Stimulated activated CD8-positive, alpha-beta memory T cell treated with anti-CD3 and anti-CD28 coated beads, Interleukin-12 subunit alpha, Interleukin-12 subunit beta, amount 100 ng/mL, for 1 hour (primary cell): Measurements from ENCODE around the gene CEMP1.

ENCODE experiments used
- DNase-seq: peaks from one replicate; pipeline ENCODE4 v3.0.0-alpha.2; 2020; ENCODE audit warnings: low read depth

CEMP1 gene

DNA sequence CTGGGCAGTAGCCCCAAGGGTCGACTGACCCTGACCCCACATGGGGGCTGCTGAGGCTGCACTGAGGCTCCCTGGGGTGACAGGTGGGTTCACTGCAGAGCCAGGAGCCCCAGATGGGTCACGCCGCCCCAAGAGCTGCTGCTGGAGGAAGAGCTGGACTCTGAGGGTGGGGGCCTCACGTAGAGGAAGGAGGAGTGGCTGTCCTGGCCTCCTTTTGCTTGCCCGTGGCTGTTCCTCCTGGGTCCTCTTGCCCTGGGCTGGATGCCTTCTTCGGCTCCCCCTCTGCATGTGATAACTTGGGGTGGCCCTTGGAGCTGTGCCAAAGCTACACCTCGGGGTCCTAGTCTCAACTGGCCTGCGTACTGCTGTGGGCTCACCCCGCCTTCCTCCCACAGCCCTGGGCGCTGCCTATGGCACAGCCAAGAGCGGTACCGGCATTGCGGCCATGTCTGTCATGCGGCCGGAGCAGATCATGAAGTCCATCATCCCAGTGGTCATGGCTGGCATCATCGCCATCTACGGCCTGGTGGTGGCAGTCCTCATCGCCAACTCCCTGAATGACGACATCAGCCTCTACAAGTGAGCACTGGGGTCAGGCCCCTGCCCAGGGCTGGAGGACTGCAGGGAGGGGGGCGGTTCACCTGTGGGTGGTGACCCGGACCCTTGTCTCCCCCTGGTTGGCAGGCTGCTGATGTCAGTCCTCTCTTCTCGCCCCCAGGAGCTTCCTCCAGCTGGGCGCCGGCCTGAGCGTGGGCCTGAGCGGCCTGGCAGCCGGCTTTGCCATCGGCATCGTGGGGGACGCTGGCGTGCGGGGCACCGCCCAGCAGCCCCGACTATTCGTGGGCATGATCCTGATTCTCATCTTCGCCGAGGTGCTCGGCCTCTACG, 12.1 kb downstream of the CEMP1 start:
- no peak for DNase-seq

DNA sequence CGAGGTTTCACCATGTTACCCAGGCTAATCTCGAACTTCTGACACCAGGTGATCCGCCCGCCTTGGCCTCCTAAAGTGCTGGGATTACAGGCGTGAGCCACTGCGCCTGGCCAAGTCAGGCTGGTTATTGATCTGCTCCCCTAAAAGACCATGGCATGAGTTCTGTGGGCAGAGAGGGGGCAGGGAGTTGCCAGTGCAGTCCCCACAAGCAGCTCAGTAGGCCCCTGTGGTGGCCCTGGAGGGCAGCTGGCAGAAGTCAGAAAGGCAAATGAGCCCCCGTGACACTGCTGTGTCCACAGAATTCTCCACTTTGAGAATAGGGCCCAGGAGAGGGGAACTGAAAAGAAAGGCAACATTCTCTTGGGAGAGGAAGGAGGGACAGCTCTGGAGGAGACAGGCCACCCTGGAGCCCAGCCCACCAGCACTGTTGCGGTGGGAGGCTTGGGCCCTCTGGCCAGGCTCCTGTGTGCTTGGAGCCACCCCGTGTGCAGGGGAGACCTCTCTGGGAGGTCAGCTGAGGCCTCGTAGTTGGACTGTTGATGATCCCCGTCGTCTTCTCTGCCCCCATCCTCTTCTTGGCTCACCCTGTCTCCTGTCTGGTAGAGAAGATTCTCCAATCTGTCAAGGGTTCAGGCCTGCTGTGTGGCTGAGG, 13.1 kb downstream of the CEMP1 start:
- no peak for DNase-seq

DNA sequence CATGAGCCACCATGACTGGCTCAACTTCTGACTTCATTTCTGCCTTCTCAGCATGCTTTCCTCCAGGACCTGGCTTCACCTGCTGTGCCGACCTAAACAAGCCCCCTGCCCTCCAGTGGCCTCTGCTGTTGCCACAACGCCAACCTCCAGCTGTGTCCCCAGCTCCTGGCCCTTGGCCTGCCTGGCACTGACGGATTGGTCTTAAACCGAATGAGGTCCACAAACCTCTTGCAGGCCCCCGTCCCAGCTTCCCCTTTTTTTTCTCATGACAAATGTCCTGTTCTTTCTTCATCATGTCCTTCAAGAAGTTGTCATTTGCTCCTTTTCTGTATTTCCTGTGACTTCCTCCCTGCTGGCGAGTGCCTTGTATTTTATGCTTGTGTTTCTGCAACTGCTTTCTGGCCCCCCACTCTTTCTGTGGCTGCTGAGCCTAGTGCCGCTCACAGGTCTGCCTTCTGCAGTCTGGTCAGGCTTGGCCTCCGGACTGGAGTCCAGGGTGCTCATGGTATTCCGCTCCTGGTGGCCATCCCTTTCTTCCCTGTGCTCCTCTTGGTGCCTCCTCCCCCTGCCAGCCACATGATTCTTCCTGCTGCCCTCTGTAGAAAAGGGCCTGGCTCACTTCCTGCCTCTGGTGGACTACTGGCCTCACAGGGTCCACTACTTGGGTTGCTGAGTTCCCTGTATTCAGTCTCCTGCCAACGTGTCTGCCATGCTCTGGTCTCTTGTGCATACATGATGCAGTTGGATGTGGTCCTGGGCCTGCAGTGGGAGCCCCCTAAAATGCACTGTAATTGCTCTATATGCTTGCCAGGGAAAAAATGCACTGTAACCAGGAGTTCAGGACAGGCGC, 14.6 kb downstream of the CEMP1 start:
- no peak for DNase-seq

DNA sequence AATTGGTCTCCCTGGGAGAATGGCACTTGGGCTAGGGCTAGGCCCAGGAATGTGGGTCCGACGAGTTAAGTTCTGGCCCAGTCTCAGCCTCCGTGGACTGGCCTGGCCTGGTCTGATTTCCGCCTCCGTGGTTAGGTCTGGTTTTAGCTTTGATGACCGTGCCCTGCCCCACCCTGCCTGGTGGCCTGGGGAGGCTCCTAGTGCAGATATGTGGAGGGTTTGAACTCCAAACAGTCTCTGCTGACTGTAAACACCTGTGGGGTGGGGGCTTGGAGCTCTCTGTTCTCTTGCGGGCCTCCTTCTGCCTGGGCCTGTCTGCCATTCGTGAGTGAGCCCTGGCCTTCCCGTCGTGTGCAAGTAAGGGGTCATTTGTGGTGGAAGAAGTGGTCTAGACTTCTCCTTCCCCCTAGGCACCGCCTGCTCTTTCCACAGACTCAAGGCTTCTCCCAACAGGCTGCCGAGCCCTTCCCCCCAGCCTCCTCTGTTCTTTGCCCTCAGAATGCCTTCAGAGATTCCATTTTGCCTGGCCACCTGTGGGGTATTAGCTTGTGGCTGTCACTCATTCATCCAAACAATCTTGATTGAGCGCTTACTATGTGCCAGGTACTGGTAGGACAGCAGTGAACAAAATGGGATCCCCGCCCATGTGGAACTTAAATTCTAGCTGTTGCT, 15.9 kb downstream of the CEMP1 start:
- DNase-seq = no peak

DNA sequence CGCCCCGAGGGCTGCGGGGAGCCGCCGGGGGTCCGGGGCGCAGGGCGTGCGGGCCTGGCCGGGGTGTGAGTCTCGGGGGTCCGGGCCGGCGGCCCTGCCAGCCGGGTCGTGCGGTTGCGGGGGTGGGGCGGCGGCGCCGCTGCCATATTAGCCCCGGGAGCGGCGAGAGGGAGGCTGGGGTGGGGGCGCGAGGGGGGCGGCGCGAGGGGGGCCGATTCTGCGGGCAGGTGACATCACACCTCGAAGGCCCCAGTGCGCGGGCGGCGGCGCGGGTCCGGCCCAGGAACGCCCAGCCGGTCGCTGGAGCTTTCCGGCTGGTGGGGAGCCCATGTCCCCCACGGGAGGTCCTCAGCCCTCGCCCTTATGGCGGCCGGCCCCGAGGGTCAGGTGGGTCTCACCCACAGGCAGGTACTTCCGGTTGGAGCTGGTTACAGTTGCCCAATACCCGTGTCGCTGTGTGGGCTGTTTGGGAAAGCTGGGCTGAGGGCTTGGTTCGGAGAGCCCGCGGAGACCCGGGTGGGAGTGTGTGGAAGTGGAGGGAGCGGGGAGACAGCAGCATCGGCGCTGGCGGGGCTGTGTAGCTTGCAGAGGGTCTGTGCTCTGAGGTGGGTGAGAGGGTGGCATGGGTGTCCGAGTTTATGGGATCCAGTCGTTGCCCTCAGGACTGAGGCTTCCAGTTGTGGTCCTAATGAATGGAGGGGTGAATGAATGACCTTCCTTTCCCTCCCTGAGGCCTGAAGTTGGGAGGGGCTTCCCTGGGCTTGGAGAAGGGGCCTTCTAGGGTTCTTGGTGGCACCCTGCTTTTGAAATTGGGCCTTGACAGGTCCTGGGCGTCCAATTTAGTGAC, 16.7 kb downstream of the CEMP1 start:
- DNase-seq = no peak

DNA sequence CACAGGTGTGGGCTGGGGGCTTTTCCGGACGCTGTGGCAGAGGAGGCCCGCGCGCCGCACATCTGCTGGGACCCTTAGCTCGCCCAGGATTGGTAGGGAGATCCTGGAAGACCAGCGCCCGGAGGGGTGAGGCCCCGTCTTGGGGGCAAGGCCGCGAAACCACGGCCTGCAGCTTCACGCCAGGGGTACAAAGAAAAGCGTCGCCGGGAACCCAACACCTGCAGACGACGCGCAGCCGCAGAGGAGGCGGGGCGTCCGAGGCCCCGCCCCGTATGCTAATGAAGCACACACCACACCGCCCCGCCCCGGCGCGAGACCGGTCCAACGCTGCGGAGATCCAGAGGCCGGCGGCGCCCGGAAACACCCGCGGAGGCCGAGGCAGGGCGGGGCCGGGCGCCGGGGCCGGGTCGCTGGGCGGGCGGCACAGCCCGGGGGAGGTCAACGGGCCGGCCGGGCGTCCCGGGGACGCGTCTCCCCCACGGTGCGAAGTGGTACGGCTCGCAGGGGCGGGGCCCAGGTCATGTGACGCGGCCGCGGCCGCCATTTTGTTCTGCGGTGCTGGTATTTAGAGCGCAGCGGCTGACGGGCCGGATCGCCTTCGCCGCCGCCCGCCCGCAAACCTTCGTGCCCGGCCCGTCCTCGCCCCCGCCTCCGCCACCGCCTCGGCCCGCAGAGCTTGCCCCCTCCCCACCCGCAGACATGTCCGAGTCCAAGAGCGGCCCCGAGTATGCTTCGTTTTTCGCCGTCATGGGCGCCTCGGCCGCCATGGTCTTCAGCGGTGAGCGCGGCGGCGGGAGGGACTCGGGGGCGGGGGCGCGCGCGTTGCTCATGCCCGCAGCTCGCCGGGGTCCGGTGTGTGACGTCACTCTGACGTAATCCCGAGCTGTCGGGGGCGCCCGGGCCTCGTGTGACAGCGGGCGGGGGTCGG, 17.5 kb downstream of the CEMP1 start, which contains the start of gene ATP6V0C:
Gene ATP6V0C (plus strand): TSS at position 548 of the 928 bp plus-strand sequence. CDS start 152 bp downstream, at position 700.
- peak; percentile 83 for DNase-seq

DNA sequence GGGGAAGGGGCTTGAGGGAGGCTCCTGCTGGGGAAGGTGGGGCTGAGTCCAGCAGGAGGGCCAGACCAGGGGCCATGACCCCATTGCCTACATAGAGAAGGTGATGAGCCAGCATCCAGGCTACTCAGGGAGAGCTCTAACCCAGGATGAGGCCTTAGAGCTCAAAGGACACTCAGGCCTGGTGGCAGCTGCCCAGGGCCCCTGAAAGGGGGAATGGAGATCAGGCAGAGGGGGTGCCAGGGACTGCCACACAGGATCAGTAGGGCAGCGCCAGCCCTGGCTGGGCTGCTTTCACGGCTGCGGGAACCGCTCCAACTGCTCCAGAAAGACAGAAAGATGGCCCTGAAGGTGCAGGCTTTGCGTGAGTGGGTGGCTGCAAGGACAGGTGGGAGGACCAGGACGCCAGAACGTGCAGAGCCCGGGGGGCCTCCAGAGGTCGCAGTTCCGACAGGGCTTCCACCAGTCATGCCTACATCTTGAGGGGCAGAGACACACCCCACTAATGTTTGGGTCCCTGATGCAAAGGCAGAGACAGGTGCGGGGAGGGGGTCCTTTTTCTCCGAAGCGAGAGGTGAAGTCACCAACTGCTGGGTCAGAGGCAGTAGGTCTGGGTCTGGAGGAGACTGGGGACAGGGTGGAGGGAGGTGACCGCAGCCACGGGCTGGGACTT, 18.3 kb downstream of the CEMP1 start:
- no peak for DNase-seq

DNA sequence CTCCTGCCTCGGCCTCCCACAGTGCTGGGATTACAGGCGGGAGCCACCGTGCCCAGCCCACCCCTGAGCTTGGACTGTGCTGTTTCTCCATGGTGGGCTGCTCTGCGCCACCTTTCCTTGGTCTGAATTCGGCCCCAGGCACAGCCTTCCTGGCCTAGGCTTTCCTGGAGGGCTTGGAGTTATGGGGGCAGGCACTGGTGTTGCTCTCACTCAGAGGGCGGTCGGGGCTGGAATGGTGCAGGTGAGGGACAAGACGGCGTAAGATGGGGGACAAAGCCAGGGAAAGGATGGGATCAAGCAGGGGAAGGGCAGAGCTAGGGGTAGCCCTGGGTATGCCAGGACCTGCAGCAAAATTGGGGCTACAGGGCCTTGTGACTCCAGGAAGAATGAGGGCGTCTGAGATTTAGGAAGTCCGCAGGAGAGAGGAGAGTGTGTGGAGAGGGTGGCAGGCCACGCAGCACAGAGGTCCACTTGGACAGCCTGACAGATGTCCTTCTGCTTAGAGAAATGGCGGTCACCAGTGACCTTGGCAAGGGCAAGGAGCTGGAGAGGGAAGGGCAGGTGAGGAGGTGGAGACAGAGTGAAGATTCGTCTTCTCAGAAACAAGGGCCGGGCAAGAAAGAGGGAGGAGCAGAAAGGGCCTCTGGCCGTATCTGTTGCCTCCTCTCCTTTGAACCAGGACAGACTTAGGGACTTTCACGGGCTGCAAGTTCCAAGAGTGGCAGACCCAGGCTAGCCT, 19.0 kb downstream of the CEMP1 start:
- DNase-seq = no peak

DNA sequence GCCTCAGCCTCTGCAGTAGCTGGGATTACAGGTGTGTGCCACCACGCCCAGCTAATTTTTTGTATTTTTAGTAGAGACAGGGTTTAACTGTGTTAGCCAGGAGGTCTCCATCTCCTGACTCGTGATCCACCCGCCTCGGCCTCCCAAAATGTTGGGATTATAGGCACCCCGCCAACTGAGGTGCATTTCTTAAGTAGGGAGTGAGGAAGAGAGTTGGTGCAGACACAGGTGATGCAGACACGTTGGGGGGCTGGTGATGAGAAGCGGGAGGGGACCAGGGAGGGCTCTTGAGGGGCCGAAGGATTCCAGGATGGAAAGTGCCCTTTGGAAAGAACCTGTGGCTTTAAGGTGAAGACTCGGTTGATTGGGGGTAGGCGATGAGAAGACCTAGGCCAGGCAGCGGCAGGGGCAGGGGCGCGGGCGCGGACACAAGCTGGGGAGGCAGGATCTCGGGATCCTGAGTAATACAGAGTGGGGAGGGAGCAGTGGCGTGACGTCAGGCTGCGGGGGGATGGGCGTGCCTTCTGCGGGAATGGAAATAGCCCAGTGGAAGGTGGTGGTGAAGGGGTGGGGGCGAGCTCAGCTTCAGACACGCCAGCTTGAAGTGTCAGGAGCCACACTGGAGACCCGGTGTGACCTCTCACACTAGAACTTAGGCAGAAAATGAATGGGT, 19.9 kb downstream of the CEMP1 start:
- DNase-seq = no peak

DNA sequence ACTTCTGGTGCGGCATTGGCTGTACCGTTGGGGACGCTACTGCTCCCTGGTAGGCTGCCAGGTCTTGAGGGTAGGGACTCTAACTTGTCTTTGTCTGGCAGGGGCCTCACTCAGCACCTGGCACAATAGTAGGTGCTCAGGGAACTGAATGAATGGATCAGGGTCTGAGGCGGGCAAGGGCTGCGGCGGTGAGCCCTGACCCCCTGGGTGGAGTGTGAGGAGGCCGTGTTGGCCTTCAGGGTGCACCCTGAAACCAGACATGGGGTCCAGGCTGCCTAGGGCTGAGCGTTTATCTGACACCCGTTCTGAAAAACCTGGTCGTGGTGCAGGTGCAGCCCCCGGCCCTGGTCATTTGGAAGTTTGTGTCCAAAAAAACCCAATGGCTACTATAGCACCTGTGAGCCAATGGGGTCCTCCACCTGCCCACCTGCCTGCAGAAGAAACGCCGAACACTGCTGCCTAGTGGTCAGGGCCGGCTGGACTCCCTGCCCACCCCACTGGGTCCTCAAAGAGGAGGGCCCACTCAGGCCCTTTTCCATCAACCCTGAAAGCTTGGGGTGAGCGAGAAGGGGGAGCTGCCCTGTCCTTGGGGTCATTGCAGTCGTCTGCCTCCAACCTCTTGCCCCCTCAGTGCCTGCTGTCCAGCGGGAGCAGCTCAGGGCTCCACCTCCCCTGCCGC, 22.3 kb downstream of the CEMP1 start:
- DNase-seq = no peak

DNA sequence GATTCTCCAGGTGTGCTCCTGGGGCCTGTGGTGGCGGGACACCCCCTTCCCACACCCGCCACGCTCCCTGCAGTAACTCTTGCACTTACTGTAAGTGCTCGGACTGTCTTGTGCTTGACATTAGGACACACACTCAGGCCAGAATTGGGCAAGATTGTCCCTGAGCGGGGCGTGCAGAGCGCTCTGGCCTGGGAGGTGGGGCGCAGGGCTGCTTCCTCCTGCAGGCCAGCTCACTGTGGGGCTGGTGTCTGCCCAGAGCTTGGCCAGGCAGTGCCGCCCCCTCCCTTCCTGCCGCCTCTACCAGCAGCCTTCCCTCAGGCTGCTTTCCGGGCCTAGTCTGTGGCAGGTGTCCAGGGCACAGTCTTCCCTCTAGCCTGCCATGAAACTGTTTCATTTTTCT, 23.5 kb downstream of the CEMP1 start:
- DNase-seq = no peak

DNA sequence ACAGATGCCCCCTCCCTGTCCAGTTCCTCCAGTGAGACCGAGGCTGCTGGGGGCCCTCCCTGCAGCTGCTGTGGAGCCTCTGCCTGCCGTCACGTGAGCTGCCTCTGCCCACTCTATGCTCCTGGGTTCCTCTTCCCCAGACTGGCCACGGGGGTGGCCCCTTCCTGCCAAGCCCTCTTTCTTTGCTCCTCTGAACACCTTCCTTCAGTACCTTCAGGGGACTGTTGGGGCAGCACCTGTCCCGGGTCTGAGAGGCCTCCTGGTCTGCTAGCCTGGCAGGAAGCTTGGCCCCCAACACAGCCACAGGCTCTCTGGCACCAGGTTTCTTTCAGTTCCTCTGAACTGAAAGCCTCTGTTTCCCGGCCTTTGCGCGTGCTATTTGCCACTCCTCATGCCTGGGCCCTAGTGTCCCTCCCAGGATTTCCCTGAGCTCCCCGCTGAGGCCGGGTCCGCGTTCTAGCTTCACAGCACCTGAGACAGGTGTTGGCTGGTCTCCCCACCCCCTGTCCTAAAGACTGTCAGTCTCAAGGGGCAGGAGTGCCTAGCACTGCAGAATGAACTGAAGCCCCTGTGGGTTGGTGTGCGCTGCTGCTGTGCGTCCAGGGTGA, 24.1 kb downstream of the CEMP1 start:
- DNase-seq = no peak

DNA sequence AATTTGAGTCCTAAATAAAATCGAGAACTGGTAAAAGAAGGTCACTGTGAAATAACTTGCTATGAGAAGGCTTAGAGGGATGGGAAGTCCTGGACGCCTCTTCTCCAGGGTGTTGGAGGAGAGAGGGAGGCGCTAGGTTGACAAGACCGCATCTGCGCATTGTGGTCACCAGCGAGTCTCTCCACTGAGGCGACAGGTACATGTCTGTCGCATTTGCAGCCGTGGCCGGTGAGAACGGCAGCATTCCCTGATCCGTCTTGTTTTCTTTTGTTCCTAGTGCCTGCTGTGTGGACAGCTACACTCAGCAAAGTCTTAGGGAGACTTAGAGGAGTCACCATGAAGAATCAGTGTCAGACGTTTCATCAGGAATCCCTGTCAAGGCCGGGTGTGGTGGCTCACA, 25.5 kb downstream of the CEMP1 start:
- DNase-seq = no peak

DNA sequence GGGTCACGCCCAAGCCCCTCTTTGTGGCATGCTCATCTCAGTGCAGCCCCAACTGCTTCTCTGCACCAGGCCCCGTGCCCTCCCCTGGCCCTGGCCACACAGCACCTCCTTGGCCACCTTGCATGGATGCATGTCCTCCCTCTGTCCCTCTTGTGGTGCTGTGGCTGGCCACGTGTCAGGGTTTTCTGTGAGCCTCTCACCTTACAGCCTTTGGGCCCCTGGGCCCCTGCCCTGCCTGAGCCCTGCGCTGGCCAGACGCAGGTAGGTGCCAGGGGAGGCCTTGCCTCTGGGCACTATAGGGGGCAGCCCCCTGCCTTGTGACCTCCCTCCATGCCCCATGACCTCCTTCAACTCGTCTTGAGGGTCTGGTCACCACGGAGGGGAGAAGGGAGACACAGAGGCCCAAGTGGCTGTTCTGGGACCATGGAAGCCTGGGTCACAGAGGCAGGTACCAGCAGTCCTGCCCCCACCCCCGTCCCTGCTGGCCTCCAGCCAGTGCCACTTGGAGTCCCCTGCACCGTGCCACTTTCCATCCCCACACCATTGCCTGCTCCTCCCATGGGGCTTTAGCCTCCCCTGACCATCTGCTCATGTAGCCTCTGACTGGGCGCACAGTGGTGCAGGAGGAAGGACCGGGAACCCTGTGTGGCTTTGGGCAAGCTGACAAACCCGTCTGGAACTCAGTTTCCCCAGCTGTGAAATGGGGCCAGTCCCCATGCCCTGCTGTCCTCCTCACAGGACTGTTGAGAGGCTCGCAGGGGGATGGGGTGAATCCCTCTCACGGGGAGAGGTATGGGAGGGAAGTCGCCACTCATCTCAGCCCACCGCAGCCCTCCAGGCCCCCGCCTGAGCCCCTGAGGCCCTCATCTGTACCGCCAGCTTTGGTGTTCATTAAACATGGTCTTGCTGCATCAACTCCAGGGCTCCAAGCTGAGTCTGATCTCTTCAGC, 29.0 kb downstream of the CEMP1 start:
- no peak for DNase-seq

DNA sequence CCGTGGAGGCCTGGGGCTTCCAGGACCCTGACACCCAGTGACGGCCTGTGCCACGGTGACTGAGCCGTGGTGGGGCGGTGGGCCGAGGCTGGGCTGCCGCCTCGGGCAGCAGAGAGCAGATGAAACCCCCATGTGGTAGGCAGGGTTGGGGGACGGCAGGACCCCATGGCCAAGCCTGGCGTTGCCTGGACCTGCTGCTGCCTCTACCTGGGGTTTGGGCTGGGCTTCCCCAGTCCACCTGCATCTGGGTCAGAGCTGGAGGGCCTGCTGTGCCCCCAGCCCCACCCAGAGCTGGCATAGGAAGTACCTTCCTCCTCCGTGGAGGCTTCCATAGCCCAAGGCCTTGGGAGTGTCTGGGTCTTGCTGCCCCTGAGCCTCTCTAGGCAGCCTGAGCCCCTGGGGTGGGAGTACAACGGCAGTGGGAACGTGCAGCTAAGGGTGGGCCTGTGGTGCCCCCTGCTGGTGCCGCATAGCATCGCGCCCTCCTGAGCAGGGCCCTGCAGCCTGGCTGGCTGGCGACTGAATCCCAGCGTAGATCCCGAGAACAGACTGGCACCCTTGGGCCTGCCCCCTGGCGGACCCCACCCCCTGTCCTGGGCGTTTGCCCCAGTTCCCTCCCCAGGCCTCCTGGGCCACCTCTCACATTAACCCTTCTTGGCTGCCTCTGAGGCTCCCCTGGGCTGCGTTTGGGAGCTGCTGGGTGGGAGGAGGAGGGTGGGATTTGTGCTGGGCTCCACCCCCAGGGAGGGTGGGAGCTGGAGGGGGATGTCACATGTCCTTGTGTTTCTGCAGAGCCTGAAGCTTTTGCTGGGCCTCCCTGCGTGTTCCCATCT, 30.1 kb downstream of the CEMP1 start:
- DNase-seq = peak; percentile 64
